Uterus (tissue), 2 donors: ENCODE measurements around the gene GALNT11.

ENCODE experiments used
- POLR2A ChIP-seq, 2 donors: fragments of 450-650 bp; IDR thresholded peaks; one replicate each; pipeline ENCODE4 v1.6.1; 2016; ENCODE audit warnings: antibody characterized with exemption in 2 of 2, mild to moderate bottlenecking in 1 of 2, moderate library complexity in 1 of 2
- TF ChIP-seq, protein P1 (sequence below), 4 experiments: fragments of 200-600 bp in 2 of 4; fragments of 450-650 bp in 2 of 4; sonication (generic) in 2 of 4; IDR thresholded peaks; one replicate each; pipeline ENCODE4 v1.5.1; 2016 to 2019; ENCODE audit warnings: antibody characterized with exemption in 4 of 4, mild to moderate bottlenecking in 2 of 4, moderate library complexity in 1 of 4

DNA sequence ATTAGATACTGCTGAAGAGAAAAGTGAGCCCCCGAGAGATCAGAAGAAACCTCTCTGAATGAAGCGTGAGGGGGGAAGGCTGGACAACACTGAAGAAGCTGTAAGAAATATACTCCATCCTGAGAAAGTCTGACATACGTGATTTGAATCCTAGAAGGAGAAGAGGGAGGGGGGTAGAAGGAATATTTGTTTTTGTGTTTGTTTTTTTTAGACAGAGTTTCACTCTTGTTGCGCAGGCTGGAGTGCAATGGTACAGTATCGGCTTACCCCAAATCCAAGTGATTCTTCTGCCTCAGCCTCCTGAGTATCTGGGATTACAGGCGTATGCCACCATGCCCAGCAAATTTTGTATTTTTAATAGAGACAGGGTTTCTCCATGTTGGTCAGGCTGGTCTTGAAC, 52.6 kb downstream of the GALNT11 start:
- no peak for TF ChIP-seq POLR2A (IDR thresholded peaks at IDR 0.05)
- TF ChIP-seq, protein P1, sequence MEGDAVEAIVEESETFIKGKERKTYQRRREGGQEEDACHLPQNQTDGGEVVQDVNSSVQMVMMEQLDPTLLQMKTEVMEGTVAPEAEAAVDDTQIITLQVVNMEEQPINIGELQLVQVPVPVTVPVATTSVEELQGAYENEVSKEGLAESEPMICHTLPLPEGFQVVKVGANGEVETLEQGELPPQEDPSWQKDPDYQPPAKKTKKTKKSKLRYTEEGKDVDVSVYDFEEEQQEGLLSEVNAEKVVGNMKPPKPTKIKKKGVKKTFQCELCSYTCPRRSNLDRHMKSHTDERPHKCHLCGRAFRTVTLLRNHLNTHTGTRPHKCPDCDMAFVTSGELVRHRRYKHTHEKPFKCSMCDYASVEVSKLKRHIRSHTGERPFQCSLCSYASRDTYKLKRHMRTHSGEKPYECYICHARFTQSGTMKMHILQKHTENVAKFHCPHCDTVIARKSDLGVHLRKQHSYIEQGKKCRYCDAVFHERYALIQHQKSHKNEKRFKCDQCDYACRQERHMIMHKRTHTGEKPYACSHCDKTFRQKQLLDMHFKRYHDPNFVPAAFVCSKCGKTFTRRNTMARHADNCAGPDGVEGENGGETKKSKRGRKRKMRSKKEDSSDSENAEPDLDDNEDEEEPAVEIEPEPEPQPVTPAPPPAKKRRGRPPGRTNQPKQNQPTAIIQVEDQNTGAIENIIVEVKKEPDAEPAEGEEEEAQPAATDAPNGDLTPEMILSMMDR (IDR thresholded peaks at IDR 0.05) = no peak
